ENCODE measurements around the gene LMBR1. TPM values are rescaled to one million over a fixed set of nuclear protein-coding genes. Genes with fewer than 3 reads are reported as not detected.

LMBR1 gene
- total RNA-seq, 2 experiments from 2014 or later, result 114 to 136 TPM

DNA sequence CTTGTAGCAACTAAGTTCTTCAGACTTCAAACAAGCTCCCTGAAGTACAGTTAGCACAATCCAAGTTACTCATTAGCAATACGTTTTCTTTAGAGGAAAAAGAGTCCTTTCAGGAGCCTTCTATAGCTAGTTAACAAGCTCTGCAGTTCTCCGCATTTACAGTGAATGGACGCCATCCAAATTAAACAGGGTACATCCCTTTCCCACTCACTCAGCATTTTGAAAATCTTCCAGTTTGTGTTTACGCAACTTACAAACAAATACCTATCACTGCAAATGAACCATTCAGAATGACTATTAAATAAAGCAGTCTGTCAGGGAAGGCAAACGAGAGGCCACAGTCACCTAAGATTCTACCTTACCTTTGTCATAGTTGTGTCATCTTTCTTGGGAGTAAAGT is 167.9 kb downstream of the LMBR1 start:
- H4K20me1 ChIP-seq (ENCODE audit: insufficient read depth, low read length), result no peaks in the 10 kb centered on the region
- intact Hi-C loops (cut with micrococcal nuclease; ENCODE audit: unreplicated experiment), result no loop called here
- H3K4me2 ChIP-seq (ENCODE audit: low read length), result no peak overlapping the region
- H3K4me1 ChIP-seq (ENCODE audit: insufficient read depth, low read length, poor library complexity, severe bottlenecking), result no peaks in the 10 kb centered on the region
- POLR2A ChIA-PET, result interaction anchor here (0.7 to 2.7 kb wide), 5 partner anchors 10 to 26 kb away, joined by 3 to 11 read pairs (median 6); no protein-coding TSS in a partner anchor
- CTCF ChIA-PET (ENCODE audit: unreplicated experiment), result no interaction called here
- H3K79me2 ChIP-seq (ENCODE audit: insufficient read depth, low read depth, low read length), result no peaks in the 10 kb centered on the region
- H2AFZ ChIP-seq (ENCODE audit: low read length), result no peak overlapping the region
- no peak for DNase-seq (ENCODE audit: low spot score)
- H3K4me3 ChIP-seq (ENCODE audit: low read depth, low read length, poor library complexity, severe bottlenecking), result no peak overlapping the region
- no peaks in the 10 kb centered on the region for H3K9me3 ChIP-seq (ENCODE audit: low read length)
- no peak overlapping the region for H3K27ac ChIP-seq (ENCODE audit: low read depth, low read length, poor library complexity, severe bottlenecking)
- no peaks in the 10 kb centered on the region for H3K9me2 ChIP-seq (ENCODE audit: insufficient read depth, low read length)
- BruUV-seq (replicated peaks), result no TSS peak
- TF ChIP-seq EZH2phosphoT487 (IDR thresholded peaks at IDR 0.05; ENCODE audit: borderline replicate concordance, low read depth, low read length) (no peak), CTCF (conservative IDR thresholded peaks at IDR 0.05; ENCODE audit: low read length) (no peak)
- H3K36me3 ChIP-seq (ENCODE audit: insufficient read depth, low read length), result peaks cover 23% of the 10 kb centered on the region; the same call in 1 of the 2 replicates

GRCh38 chr7:156722043-156722826 is 170.7 kb downstream of the LMBR1 start:
- TF ChIP-seq CTCF (conservative IDR thresholded peaks at IDR 0.05; ENCODE audit: low read length), result no peak
- no peak for TF ChIP-seq EZH2phosphoT487 (IDR thresholded peaks at IDR 0.05; ENCODE audit: borderline replicate concordance, low read depth, low read length)
- Histone ChIP-seq H3K79me2 (ENCODE audit: insufficient read depth, low read depth, low read length) (no peaks in the 10 kb centered on the region), H3K9me2 (ENCODE audit: insufficient read depth, low read length) (no peaks in the 10 kb centered on the region), H3K27ac (ENCODE audit: low read depth, low read length, poor library complexity, severe bottlenecking) (no peak overlapping the region), H4K20me1 (ENCODE audit: insufficient read depth, low read length) (no peaks in the 10 kb centered on the region), H2AFZ (ENCODE audit: low read length) (no peak overlapping the region), H3K4me3 (ENCODE audit: low read depth, low read length, poor library complexity, severe bottlenecking) (no peak overlapping the region), H3K4me1 (ENCODE audit: insufficient read depth, low read length, poor library complexity, severe bottlenecking) (no peaks in the 10 kb centered on the region), H3K9me3 (ENCODE audit: low read length) (no peaks in the 10 kb centered on the region), H3K36me3 (ENCODE audit: insufficient read depth, low read length) (peaks cover 27% of the 10 kb centered on the region), H3K4me2 (ENCODE audit: low read length) (no peak overlapping the region)
- DNase-seq (ENCODE audit: low spot score), result no peak
- POLR2A ChIA-PET, result interaction anchor here (0.6 to 1.6 kb wide), 4 partner anchors 26 to 605 kb away, joined by 3 to 5 read pairs (median 3); no protein-coding TSS in a partner anchor
- CTCF ChIA-PET (ENCODE audit: unreplicated experiment), result no interaction called here
- BruUV-seq (replicated peaks), result no TSS peak
- intact Hi-C loops (cut with micrococcal nuclease; ENCODE audit: unreplicated experiment), result no loop called here
